Measurements from ENCODE around the gene HCFC1. TPM values are rescaled to one million over a fixed set of nuclear protein-coding genes. Genes with fewer than 3 reads are reported as not detected.

HCFC1 gene
- total RNA-seq, 6 experiments from 2014 or later: 15.2 to 32.5 (median 19.7) TPM

DNA sequence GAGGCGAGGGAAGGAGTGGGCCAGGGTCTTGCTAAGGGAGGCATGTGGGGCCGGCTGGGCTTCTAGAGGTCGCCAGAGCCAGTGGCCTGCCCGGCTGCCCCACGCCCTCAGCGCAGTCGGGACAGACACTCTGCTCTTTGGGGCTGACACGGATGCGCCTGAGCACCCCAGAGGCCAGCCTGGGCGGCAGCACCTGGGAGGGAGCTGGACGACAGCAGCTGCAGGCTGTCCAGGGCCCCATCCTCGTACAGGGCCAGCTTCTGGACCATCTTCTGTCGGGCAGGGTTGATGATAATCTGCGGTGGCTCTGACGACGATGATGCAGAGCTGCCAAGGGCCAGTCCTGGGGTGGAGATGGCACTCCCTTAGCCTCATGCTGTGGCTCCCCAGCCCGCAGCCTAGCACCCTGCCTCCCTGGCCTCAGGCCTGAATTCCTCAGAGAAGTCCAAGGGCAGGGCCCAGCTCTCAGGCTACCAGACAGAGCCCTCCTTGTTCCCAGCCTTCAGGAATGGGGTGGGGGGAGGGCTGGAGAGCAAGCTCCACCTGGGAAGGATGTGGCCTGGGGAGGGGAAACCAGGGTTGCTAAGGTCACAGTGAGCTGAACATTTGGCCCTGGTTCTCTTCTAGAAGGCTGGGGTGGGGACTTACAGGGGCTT lies 40.8 kb upstream of the HCFC1 start:
- Histone ChIP-seq H3K9me3 (no peaks in the 10 kb centered on the region), H3K36me3 (peaks cover 0 to 5% (median 0%) of the 10 kb centered on the region in 4 donors), H3K4me1 (peaks cover 0 to 4% (median 0%) of the 10 kb centered on the region in 4 donors), H3K27ac (no peak overlapping the region), H3K27me3 (no peaks in the 10 kb centered on the region), H3K4me3 (no peak overlapping the region)
- no CpG with 5 or more reads among the region's 17 CpGs for WGBS (ENCODE audit: insufficient coverage, low coverage, low lambda C conversion rate, missing lambda C conversion rate)
- DNase-seq (no peak), ATAC-seq (no peak)
- intact Hi-C loops (cut with DNase I): no loop called here
- TF ChIP-seq POLR2A (IDR thresholded peaks at IDR 0.05): no peak
- TF ChIP-seq, protein P1, sequence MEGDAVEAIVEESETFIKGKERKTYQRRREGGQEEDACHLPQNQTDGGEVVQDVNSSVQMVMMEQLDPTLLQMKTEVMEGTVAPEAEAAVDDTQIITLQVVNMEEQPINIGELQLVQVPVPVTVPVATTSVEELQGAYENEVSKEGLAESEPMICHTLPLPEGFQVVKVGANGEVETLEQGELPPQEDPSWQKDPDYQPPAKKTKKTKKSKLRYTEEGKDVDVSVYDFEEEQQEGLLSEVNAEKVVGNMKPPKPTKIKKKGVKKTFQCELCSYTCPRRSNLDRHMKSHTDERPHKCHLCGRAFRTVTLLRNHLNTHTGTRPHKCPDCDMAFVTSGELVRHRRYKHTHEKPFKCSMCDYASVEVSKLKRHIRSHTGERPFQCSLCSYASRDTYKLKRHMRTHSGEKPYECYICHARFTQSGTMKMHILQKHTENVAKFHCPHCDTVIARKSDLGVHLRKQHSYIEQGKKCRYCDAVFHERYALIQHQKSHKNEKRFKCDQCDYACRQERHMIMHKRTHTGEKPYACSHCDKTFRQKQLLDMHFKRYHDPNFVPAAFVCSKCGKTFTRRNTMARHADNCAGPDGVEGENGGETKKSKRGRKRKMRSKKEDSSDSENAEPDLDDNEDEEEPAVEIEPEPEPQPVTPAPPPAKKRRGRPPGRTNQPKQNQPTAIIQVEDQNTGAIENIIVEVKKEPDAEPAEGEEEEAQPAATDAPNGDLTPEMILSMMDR (IDR thresholded peaks at IDR 0.05): no peak

DNA sequence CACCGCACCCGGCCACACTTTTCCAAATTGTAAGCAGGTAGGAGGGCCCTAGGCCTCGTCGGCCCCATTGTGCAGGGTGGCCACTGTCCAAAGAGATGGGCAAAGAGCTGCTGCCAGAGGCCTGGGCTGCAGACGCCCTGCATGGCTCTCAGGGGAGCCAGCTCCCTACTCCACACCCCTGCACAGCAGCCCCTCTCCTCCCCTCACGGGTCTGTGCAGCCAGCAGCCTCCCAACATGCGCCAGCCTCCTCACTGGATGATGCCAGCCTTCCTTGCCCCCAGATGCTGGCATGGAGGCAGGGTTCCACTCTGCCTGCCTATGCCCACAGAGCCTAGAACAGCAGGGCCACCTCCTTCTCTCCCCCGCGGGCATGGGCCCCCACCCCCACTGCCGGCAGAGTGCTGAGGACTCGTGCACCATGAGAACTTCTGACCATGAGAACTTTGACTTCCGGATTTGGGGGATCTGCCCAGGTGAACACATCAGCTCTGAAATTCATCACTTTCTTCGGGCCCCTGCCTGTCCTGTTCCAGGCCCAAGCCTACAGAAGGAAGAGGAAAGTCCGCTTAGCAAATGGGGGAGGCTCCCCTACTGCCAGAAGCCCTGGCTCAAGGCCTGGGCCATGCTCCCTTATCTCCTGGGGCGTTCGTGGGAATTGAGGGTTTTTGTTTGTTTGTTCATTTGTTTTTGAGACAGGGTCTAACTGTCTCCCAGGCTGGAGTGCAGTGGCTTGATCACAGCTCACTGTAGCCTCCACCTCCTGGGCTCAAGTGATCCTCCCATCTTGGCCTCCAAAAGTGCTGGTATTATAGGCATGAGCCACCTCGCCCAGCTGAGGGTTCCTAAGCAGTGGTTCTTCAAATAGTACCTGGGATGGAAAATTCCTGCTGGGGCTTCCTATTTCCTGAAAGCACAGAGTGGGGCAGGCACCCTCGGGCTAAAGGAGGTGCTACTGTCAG lies 40.0 kb upstream of the HCFC1 start:
- Histone ChIP-seq H3K36me3 (peaks cover 0 to 3% (median 0%) of the 10 kb centered on the region in 4 donors), H3K27me3 (no peaks in the 10 kb centered on the region), H3K4me3 (no peak overlapping the region), H3K9me3 (no peaks in the 10 kb centered on the region), H3K4me1 (peaks cover 0 to 4% (median 0%) of the 10 kb centered on the region in 4 donors), H3K27ac (no peak overlapping the region)
- ATAC-seq (no peak), DNase-seq (no peak)
- no peak for TF ChIP-seq POLR2A (IDR thresholded peaks at IDR 0.05)
- TF ChIP-seq, protein P1 (IDR thresholded peaks at IDR 0.05): no peak
- WGBS (ENCODE audit: insufficient coverage, low coverage, low lambda C conversion rate, missing lambda C conversion rate): 64% methylated on average over 8 of the region's 18 CpGs
- intact Hi-C loops (cut with DNase I): no loop called here

DNA sequence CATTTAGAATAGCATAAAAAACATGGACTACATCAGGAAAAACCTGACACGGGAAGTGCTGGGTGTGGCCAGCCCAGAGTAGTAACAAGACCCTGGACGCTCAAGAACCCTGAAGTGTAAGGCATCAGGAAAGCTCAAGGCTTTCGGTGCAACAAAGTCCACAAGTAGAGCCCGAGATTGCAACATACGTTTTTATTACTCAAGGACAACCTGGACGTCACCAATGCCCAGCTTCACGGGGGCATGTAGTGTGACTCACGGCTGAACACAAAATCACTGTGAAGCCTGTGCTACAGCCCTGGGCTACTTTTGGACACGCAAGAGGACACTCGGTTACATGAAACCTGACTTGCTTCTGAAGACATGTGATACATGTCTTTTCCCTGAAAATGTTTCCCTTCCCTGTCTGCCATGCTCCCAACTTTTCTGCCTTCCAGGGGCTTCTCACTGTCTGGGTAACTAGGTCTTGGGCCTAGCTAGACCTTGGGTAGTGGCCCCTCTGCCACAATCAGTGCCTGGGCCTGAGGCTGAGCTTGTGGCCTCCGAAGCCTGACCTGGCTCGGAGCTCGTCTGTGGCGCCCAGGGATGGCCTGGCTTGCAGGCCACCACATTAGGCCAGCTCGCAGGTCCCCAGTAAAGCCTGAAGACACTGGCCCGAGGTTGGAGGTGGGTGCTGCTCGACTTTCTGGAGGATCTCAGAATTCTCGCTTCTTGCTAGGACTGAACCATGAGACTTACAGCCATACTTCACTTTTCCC lies 38.9 kb upstream of the HCFC1 start:
- H3K27me3 ChIP-seq: no peaks in the 10 kb centered on the region
- no peak for TF ChIP-seq POLR2A (IDR thresholded peaks at IDR 0.05)
- TF ChIP-seq, protein P1 (IDR thresholded peaks at IDR 0.05): no peak
- peaks cover 0 to 4% (median 0%) of the 10 kb centered on the region in 4 donors for H3K4me1 ChIP-seq
- no peak overlapping the region for H3K4me3 ChIP-seq
- peak; percentile 58 to 83 (median 76) for ATAC-seq
- DNase-seq: peak in 1 of 3 donors; percentile 60
- H3K9me3 ChIP-seq: no peaks in the 10 kb centered on the region
- intact Hi-C loops (cut with DNase I): no loop called here
- 49% methylated on average over 9 of the region's 18 CpGs for WGBS (ENCODE audit: insufficient coverage, low coverage, low lambda C conversion rate, missing lambda C conversion rate)
- H3K36me3 ChIP-seq: no peaks in the 10 kb centered on the region
- peak overlapping the region in 2 of 3 donors; percentile 20 to 55 for H3K27ac ChIP-seq

DNA sequence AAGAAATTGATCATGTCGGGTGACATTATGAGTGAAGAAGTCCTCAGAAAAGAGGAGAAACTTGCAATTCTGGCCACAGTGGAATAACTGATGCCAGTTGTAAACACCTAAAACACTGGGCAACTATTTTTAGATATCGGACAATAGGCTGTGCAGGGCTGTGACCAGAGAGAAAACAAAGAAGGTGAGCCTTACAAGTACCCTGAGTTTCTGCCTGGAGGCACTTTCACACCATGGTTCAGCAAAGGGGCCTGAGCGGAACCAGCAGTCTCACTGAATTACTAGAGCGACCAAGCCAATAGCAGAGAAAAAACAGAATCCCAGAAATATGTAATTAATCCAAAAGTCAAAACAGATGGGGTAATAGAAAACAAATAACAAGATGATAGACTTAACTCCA lies 36.9 kb upstream of the HCFC1 start:
- Histone ChIP-seq H3K4me3 (no peak overlapping the region), H3K36me3 (no peaks in the 10 kb centered on the region), H3K27me3 (no peaks in the 10 kb centered on the region), H3K4me1 (peaks cover 0 to 4% (median 0%) of the 10 kb centered on the region in 4 donors), H3K27ac (no peak overlapping the region), H3K9me3 (no peaks in the 10 kb centered on the region)
- WGBS (ENCODE audit: insufficient coverage, low coverage, low lambda C conversion rate, missing lambda C conversion rate): 70% methylated on average over 4 of the region's 4 CpGs
- TF ChIP-seq, protein P1 (IDR thresholded peaks at IDR 0.05): no peak
- no peak for TF ChIP-seq POLR2A (IDR thresholded peaks at IDR 0.05)
- no peak for DNase-seq
- intact Hi-C loops (cut with DNase I): no loop called here
- no peak for ATAC-seq

Measured in right lobe of liver (tissue), 6 donors.